ENCODE measurements around the gene ZNF827. TPM values are rescaled to one million over a fixed set of nuclear protein-coding genes. Genes with fewer than 3 reads are reported as not detected.

Gene ZNF827
- total and polyA plus RNA-seq, 2 of the 13 experiments (the other 11 are each of a cell fraction or from before 2014, with no cell fraction given), result 2.8 TPM

DNA sequence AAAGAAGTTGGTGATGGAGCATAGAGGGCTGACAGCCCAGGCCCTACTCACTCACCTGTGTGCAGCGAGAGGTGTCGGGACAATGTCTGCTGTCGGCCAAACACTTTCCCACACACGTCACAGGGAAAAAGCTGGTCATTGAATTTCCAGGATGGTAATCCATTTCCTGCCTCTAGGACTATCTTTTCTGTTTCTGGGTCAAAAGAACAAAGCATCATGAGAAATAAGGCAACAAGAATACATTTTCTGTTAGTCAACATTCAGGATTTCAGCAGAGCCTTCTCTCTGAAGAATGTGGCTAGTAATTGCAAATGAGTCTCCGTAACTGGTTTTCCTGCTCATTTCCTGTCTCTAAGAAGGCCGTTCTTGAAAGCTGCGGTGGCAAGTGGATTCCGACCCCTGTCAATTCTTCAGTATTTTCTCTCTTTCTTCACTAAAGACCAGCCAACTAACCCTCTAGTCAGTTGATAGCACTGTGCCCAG lies 159.3 kb downstream of the ZNF827 start (continued):
- no peak for TF ChIP-seq KLF15 (CRISPR knock-in tag; IDR thresholded peaks at IDR 0.05; ENCODE audit: borderline replicate concordance)
- no peak for TF ChIP-seq ZNF75D (CRISPR knock-in tag; IDR thresholded peaks at IDR 0.05; ENCODE audit: borderline replicate concordance)

DNA sequence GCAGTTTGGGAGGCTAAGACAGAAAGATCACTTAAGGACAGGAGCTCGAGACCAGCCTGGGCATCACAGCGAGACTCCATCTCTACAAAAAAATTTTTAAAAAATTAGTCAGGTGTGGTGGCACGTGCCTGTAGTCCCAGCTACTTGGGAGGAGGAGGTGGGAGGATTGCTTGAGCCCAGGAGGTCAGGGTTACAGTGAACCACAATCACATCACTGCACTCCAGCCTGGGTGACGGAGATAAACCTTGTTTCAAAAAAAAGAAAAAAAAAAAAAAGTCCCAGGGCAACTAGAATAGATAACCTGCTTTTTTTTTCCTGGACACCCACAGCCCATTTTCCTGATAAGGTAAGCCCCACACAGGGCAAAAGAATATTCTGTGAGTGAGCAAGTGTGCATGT lies 162.4 kb downstream of the ZNF827 start:
- H3K9me3 ChIP-seq (ENCODE audit: low read length), result no peaks in the 10 kb centered on the region
- DNase-seq (ENCODE audit: low spot score) (no peak), FAIRE-seq (no peak), ATAC-seq (no peak)
- H3K27ac ChIP-seq (ENCODE audit: extremely low read length, insufficient read depth, low read length), result no peak overlapping the region
- BruUV-seq (replicated peaks), result no TSS peak
- H3K4me3 ChIP-seq (replicated peaks in 1 of 3; ENCODE audit: insufficient read depth in 1 of 3, low read depth in 2 of 3, low read length in 3 of 3), result no peak overlapping the region
- no peak overlapping the region for H3K9ac ChIP-seq (ENCODE audit: insufficient read depth, low read depth, low read length)
- H3K36me3 ChIP-seq (replicated peaks in 1 of 2; ENCODE audit: control insufficient read depth in 1 of 2, insufficient read depth in 2 of 2, low read length in 2 of 2), result peaks cover 8 to 34% of the 10 kb centered on the region in 2 experiments; a peak in 4 of 5 replicates
- POLR2A ChIA-PET, result no interaction called here
- no peak overlapping the region for H3K4me2 ChIP-seq (ENCODE audit: low read depth, low read length)
- H3K4me1 ChIP-seq (ENCODE audit: insufficient read depth, low read length), result no peaks in the 10 kb centered on the region
- no peaks in the 10 kb centered on the region for H4K20me1 ChIP-seq (ENCODE audit: insufficient read depth, low read length)
- CTCF ChIA-PET (ENCODE audit: low intra/inter-chr PET ratio, low total read pairs), result no interaction called here
- no peaks in the 10 kb centered on the region for H3K79me2 ChIP-seq (ENCODE audit: insufficient read depth, low read length)
- no peaks in the 10 kb centered on the region for H3K27me3 ChIP-seq (ENCODE audit: control insufficient read depth in 1 of 2, insufficient read depth in 2 of 2, low read length in 2 of 2)
- WGBS (ENCODE audit: low lambda C conversion rate), result 94% methylated on average over 4 of the region's 4 CpGs
- intact Hi-C loops (cut with micrococcal nuclease; ENCODE audit: unreplicated experiment) (no loop called here), in situ Hi-C loops (cut with HindIII; ENCODE audit: extremely low pct_ligation_motif_present, low pct_unique_long_range_greater_than_20kb) (no loop called here)
- no peak overlapping the region for H2AFZ ChIP-seq (ENCODE audit: low read length)
- no peak for TF ChIP-seq RBM39 (IDR thresholded peaks at IDR 0.05; ENCODE audit: low read depth, low read length, poor library complexity, severe bottlenecking)
- TF ChIP-seq, protein P1, sequence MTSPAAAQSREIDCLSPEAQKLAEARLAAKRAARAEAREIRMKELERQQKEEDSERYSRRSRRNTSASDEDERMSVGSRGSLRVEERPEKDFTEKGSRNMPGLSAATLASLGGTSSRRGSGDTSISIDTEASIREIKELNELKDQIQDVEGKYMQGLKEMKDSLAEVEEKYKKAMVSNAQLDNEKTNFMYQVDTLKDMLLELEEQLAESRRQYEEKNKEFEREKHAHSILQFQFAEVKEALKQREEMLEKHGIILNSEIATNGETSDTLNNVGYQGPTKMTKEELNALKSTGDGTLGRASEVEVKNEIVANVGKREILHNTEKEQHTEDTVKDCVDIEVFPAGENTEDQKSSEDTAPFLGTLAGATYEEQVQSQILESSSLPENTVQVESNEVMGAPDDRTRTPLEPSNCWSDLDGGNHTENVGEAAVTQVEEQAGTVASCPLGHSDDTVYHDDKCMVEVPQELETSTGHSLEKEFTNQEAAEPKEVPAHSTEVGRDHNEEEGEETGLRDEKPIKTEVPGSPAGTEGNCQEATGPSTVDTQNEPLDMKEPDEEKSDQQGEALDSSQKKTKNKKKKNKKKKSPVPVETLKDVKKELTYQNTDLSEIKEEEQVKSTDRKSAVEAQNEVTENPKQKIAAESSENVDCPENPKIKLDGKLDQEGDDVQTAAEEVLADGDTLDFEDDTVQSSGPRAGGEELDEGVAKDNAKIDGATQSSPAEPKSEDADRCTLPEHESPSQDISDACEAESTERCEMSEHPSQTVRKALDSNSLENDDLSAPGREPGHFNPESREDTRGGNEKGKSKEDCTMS (CRISPR knock-in tag; conservative IDR thresholded peaks at IDR 0.05), result no peak
- TF ChIP-seq, protein P2, sequence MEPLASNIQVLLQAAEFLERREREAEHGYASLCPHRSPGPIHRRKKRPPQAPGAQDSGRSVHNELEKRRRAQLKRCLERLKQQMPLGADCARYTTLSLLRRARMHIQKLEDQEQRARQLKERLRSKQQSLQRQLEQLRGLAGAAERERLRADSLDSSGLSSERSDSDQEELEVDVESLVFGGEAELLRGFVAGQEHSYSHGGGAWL (CRISPR knock-in tag; IDR thresholded peaks at IDR 0.05), result no peak
- TF ChIP-seq TARDBP (CRISPR knock-in tag; IDR thresholded peaks at IDR 0.05), result no peak
- TF ChIP-seq, protein P3, sequence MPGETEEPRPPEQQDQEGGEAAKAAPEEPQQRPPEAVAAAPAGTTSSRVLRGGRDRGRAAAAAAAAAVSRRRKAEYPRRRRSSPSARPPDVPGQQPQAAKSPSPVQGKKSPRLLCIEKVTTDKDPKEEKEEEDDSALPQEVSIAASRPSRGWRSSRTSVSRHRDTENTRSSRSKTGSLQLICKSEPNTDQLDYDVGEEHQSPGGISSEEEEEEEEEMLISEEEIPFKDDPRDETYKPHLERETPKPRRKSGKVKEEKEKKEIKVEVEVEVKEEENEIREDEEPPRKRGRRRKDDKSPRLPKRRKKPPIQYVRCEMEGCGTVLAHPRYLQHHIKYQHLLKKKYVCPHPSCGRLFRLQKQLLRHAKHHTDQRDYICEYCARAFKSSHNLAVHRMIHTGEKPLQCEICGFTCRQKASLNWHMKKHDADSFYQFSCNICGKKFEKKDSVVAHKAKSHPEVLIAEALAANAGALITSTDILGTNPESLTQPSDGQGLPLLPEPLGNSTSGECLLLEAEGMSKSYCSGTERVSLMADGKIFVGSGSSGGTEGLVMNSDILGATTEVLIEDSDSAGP (CRISPR knock-in tag; IDR thresholded peaks at IDR 0.05; ENCODE audit: borderline replicate concordance), result no peak
- no peak for TF ChIP-seq SMAD9 (CRISPR knock-in tag; IDR thresholded peaks at IDR 0.05)
- no peak for TF ChIP-seq ZNF274 (CRISPR knock-in tag; IDR thresholded peaks at IDR 0.05)
- TF ChIP-seq, protein P4, sequence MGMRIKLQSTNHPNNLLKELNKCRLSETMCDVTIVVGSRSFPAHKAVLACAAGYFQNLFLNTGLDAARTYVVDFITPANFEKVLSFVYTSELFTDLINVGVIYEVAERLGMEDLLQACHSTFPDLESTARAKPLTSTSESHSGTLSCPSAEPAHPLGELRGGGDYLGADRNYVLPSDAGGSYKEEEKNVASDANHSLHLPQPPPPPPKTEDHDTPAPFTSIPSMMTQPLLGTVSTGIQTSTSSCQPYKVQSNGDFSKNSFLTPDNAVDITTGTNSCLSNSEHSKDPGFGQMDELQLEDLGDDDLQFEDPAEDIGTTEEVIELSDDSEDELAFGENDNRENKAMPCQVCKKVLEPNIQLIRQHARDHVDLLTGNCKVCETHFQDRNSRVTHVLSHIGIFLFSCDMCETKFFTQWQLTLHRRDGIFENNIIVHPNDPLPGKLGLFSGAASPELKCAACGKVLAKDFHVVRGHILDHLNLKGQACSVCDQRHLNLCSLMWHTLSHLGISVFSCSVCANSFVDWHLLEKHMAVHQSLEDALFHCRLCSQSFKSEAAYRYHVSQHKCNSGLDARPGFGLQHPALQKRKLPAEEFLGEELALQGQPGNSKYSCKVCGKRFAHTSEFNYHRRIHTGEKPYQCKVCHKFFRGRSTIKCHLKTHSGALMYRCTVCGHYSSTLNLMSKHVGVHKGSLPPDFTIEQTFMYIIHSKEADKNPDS (CRISPR knock-in tag; IDR thresholded peaks at IDR 0.05), result no peak
- TF ChIP-seq SP2 (CRISPR knock-in tag; IDR thresholded peaks at IDR 0.05), result no peak
- TF ChIP-seq, protein P5, sequence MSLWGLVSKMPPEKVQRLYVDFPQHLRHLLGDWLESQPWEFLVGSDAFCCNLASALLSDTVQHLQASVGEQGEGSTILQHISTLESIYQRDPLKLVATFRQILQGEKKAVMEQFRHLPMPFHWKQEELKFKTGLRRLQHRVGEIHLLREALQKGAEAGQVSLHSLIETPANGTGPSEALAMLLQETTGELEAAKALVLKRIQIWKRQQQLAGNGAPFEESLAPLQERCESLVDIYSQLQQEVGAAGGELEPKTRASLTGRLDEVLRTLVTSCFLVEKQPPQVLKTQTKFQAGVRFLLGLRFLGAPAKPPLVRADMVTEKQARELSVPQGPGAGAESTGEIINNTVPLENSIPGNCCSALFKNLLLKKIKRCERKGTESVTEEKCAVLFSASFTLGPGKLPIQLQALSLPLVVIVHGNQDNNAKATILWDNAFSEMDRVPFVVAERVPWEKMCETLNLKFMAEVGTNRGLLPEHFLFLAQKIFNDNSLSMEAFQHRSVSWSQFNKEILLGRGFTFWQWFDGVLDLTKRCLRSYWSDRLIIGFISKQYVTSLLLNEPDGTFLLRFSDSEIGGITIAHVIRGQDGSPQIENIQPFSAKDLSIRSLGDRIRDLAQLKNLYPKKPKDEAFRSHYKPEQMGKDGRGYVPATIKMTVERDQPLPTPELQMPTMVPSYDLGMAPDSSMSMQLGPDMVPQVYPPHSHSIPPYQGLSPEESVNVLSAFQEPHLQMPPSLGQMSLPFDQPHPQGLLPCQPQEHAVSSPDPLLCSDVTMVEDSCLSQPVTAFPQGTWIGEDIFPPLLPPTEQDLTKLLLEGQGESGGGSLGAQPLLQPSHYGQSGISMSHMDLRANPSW (CRISPR knock-in tag; IDR thresholded peaks at IDR 0.05; ENCODE audit: borderline replicate concordance), result no peak
- no peak for TF ChIP-seq MYC (CRISPR knock-in tag; IDR thresholded peaks at IDR 0.05; ENCODE audit: borderline replicate concordance)

All from HepG2 (cell line).